HG03097 (cell line): ENCODE measurements around the gene UBE3C.
"Not testable (repeated sequence)": the region's sequence is repeated elsewhere in the genome, so short reads cannot be mapped to it uniquely, and the experiment has no call there.

Experiments
- ATAC-seq: cut with Tn5 transposase; IDR thresholded peaks from one replicate; pipeline ENCODE4 v1.9.1; 2021; ENCODE audit not compliant: unreplicated experiment, low FRiP score

UBE3C gene

DNA sequence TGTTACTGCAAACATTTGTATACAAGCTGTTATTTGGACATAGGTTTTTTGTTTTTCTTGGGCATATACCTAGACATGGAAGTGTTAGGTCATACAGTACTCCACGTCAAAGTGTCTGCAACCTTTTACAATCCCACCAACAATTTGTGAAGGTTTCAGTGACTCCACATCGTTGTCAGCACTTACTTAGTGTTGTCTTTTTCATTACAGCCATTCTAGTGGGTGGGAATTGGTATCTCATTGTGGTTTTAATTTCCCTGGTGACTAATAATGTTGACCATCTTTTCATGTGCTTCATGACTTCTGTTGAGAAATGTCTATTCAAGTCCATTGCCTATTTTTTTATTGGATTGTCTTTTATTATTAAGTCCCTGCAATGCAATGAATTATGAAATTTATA, 95.0 kb downstream of the UBE3C start:
- ATAC-seq = no peak

GRCh38 chr7:157234271-157234670, 95.5 kb downstream of the UBE3C start:
- ATAC-seq = no peak

DNA sequence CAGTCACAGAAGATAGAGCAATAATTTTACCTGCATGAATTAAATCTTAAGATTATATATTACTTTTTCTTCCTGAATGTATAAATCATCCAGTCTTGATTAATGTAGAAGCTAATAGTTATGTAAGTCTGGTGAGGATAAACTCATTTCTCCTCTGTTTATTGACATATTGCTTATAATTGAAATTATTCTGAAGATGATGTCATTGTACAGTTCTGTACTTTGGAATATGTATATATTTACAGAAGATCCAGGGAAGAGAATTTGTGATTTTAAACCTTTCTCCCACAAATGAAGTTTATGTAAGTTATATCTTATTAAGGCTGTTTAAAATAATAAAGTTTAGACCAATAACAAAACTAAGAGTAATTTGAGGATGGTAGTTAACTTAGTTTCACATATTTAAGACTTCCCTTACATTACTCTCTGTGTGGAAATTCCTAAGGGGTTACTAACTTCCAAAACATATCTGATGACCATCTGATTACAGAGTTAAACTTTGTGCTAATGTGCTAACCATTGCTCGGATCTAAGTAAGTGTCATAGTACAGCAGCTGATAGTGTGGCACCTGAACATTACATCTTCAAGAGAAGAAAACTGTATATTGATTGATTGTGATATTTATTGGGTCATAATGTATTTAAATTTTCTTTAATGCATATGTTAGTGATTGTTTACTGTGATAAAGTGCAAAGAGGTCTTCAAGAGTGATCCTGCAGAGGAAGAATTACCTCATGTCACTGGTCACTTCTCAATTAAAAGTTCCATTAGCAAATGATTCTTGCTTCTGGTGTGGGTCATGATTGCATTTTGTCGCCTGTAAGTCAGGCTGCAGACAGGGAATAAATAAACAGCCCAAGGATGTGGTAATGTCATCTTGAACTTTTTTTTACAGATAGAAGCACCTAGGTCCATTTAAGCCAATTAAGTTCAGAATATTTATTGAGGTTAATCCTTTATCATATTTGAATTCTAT, 96.9 kb downstream of the UBE3C start:
- ATAC-seq = no peak

GRCh38 chr7:157238087-157238486, 99.4 kb downstream of the UBE3C start:
- ATAC-seq = no peak

GRCh38 chr7:157239571-157240270, 101.0 kb downstream of the UBE3C start:
- ATAC-seq = no peak

DNA sequence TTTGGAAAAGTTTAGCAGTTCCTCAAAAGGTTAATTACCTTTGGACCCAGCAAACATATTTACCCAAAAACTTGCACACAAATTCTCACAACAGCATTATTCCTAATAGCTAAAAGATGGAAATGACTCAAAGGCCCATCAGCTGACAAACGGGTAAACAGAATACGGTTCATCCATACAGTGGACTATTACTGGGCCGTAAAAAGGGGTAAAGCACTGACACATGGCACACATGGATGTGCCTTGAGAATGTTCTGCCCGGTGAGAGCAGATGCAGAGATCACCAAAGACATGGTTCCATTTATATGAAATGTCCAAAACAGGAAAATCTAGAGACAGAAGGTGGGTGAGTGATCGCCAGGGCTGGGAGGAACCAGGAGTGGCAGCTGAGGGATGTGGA, 102.9 kb downstream of the UBE3C start:
- no peak for ATAC-seq

GRCh38 chr7:157244516-157245294, 106.0 kb downstream of the UBE3C start:
- no peak for ATAC-seq

DNA sequence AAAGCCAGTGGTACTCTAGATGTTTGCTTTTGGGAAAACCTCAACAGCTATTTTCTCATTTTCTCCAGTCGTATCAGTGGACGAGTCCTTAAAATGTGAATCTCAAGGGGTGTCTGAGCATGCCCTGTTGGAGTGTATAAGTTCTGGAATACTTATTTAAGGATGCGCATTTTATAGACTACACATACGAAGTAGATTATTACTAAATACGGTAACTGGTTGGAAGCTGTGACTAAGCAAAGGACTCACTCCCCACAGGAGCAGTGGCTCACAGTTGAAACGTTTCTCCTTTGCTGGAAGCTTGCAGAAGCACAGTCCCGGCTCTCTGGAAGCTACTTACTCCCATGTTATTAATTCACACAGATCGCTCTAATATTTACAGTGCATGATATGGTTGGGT, 107.3 kb downstream of the UBE3C start:
- no peak for ATAC-seq

GRCh38 chr7:157248659-157249058, 109.9 kb downstream of the UBE3C start:
- ATAC-seq = no peak

DNA sequence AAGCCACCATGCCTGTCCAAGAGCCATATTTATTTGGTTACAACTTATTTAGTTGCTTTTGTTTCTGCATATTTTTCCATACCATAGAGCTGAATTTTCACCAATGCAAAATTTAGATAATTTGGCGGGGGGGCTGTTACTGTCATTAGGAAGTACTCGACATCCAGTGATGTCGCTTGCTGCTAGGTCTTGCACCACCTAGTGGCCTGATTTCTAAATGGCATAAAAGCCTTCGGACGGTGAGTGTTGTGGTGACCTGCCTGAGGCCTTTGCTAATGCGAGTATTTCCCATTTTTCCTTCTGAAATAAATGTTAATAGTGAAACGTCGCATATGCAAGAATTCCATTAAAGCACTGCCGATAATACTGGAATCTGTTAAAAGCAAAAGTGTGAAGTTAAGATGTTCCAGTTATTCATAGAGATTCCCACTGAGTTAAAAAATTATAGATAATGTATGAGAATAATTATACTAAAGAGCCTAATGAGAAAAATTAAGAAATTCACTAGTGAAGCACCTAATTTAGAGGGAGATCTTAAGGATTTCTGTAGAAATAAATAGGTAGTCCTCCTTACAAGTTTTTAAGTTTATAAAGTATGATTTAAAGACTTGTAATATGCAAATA, 112.0 kb downstream of the UBE3C start:
- ATAC-seq = no peak

DNA sequence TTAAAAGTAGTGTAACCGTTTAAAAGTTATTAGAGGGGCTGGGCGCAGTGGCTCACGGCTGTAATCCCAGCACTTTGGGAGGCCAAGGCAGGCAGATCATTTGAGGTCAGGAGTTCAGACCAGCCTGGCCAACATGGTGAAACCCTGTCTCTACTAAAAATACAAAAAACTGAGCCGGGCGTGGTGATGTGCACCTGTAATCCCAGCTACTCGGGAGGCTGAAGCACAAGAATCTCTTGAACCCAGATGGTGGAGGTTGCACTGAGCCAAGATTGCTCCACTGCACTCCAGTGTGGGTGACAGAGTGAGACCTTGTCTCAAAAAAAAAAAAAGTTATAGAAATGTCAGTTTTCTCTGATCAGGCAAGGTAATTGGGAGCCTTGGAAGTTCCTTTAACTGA, 113.1 kb downstream of the UBE3C start:
- ATAC-seq = not testable (repeated sequence)

DNA sequence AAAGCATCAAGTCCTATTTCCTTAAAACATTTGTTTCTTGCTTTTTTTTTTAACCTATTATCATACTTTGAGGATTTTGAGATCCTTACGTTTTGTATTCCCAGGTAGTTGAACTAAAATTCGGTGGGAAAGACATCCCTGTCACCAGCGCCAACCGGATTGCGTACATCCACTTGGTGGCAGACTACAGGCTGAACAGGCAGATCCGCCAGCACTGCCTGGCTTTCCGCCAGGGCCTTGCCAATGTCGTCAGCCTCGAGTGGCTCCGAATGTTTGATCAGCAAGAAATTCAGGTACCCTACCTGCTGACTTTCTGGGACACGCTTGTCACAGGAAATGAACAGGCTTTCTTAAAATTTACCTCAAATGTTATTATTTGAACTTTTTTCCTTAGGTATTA, 115.1 kb downstream of the UBE3C start:
- no peak for ATAC-seq

GRCh38 chr7:157254781-157255180, 116.1 kb downstream of the UBE3C start:
- ATAC-seq = not testable (repeated sequence)

GRCh38 chr7:157255201-157255606, 116.5 kb downstream of the UBE3C start:
- ATAC-seq = no peak

- no peak for ATAC-seq
These were observed 124.4 kb downstream of the UBE3C start for GRCh38 chr7:157263156-157263555.

GRCh38 chr7:157265051-157265450, 126.3 kb downstream of the UBE3C start:
- no peak for ATAC-seq

DNA sequence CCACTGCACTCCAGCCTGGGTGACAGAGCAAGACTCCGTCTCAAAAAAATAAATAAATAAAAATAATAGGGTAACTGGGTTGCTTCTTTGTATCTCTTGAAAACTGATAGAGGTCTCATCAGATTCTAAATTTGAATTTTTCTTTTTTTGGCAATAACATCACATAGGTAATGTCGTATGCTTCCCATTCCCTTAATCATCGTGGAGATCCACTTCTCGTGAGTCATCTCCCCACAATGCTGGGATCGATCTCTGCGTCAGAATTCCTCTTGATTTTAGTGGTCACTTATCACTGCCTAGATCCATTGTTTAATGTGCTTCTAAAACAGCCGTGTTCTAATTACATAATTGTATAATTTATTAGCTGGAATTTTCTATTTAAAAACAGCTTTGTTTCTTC, 127.5 kb downstream of the UBE3C start:
- ATAC-seq = no peak

GRCh38 chr7:157267516-157267915, 128.8 kb downstream of the UBE3C start:
- no peak for ATAC-seq

DNA sequence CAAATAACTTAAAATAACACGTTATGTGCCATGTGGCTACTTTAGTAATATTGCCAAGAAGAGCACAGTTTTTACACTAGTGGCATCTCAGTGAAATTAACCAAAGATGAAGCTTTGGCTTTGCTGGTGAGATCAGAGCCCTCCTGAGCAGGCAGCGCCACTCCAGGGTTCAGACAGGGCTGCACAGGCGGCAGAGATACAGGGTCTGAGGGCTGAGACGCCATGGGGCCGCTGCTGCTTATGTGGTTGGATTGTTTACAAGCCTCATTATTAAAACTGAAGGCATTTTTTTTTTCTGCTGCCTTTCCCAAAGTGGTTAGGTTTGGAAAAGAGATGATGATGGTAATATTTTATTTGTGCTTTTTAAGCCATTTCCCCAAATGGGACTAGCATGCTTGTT, 129.2 kb downstream of the UBE3C start:
- ATAC-seq = no peak

DNA sequence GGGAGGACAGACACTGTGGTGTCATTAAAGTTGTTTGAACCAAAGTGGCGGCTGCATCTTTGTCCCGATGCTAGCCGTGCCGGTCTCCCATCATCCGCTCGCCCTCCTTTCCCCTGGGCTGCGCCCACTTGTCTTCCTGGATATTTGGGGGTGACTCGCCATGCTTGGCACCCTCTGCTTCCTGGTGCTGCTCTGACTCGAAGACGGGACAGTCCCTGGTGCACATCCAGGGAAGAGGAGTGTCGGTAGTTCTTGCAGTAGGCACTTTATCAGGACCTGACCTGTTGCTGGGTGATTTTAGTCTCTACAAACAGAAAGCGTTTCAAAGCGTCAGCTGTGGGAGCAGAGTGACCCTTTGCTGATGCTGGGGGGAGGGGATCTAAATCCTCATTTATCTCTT, 129.8 kb downstream of the UBE3C start:
- no peak for ATAC-seq
